WTC11 (cell line): ENCODE results near the gene ZNF81. TPM values are rescaled to one million over a fixed set of nuclear protein-coding genes. Genes with fewer than 3 reads are reported as not detected.

Experiments used
- ATAC-seq: fragments of 200-7000 bp; cut with Tn5 transposase; 2 replicates; pipeline ENCODE4 v1.10.0; 2021; ENCODE audit warnings: mild to moderate bottlenecking, moderate library complexity
- CTCF ChIA-PET: fragments of 300-600 bp; sonication (Branson Sonifier 250); formaldehyde crosslinking; loops from one replicate; lab custom pipeline; 2021; ENCODE audit warnings: antibody characterized with exemption; lab: Charles Lee
- POLR2A ChIA-PET: fragments of 350-600 bp; sonication (Branson Sonifier 250); formaldehyde crosslinking; loops from one replicate; lab custom pipeline; 2021; ENCODE audit warnings: antibody characterized with exemption; lab: Charles Lee
- DNase-seq: peaks from one replicate; pipeline ENCODE4 v3.0.0; 2021; ENCODE audit warnings: low spot score
- H3K27ac Mint-ChIP-seq: 2 replicates; pipeline ENCODE4 v1.8.0; 2021; ENCODE audit warnings: mixed read lengths
- H3K27me3 Mint-ChIP-seq: 2 replicates; pipeline ENCODE4 v1.8.0; 2021; ENCODE audit warnings: low read depth, mild to moderate bottlenecking, moderate library complexity, mixed read lengths
- H3K36me3 Mint-ChIP-seq: 2 replicates; pipeline ENCODE4 v1.8.0; 2021; ENCODE audit warnings: mixed read lengths
- H3K4me1 Mint-ChIP-seq: 2 replicates; pipeline ENCODE4 v1.8.0; 2022; ENCODE audit warnings: mixed read lengths
- H3K4me3 Mint-ChIP-seq: 2 replicates; pipeline ENCODE4 v1.8.0; 2021; ENCODE audit warnings: mild to moderate bottlenecking, moderate library complexity, mixed read lengths
- H3K9me3 Mint-ChIP-seq: 2 replicates; pipeline ENCODE4 v1.8.0; 2021; ENCODE audit warnings: mixed read lengths
- IRF2 ChIP-seq: sonication (generic); formaldehyde crosslinking; IDR thresholded peaks from 2 replicates; pipeline ENCODE4 v1.8.0; 2022; ENCODE audit warnings: low read depth, missing genetic modification reagents, borderline replicate concordance
- JAZF1 ChIP-seq: fragments of 250-450 bp; sonication (Bioruptor Pico); IDR thresholded peaks from 2 replicates; pipeline ENCODE4 v1.9.0; 2021; ENCODE audit warnings: moderate library complexity, mild to moderate bottlenecking, inconsistent platforms
- PRRX2 ChIP-seq: fragments of 250-450 bp; sonication (Bioruptor Pico); IDR thresholded peaks from 2 replicates; pipeline ENCODE4 v1.8.0; 2021; ENCODE audit warnings: mild to moderate bottlenecking
- TCF7 ChIP-seq: sonication (generic); formaldehyde crosslinking; IDR thresholded peaks from 2 replicates; pipeline ENCODE4 v1.8.0; 2022; ENCODE audit warnings: mild to moderate bottlenecking, low read depth, missing genetic modification reagents, moderate library complexity
- ZNF138 ChIP-seq: sonication (generic); formaldehyde crosslinking; conservative IDR thresholded peaks from 2 replicates; pipeline ENCODE4 v1.8.1; 2022; ENCODE audit warnings: mild to moderate bottlenecking, moderate library complexity, missing genetic modification reagents
- ZNF396 ChIP-seq: fragments of 250-450 bp; sonication (Bioruptor Pico); IDR thresholded peaks from 2 replicates; pipeline ENCODE4 v1.8.0; 2021; ENCODE audit warnings: mild to moderate bottlenecking, moderate library complexity, borderline replicate concordance
- ZNF512 ChIP-seq: sonication (generic); formaldehyde crosslinking; IDR thresholded peaks from 2 replicates; pipeline ENCODE4 v1.8.1; 2022; ENCODE audit warnings: missing genetic modification reagents, borderline replicate concordance
- total RNA-seq: library from RNA; stranded (reverse); gene quantifications from 3 replicates; pipeline ENCODE4 v1.2.3, GENCODE V29; 2021
- TF ChIP-seq, protein P1 (sequence below): sonication (generic); formaldehyde crosslinking; IDR thresholded peaks from 2 replicates; pipeline ENCODE4 v1.8.0; 2023; ENCODE audit warnings: missing genetic modification reagents, mild to moderate bottlenecking, borderline replicate concordance
- TF ChIP-seq, protein P2 (sequence below): fragments of 250-450 bp; sonication (Bioruptor Pico); IDR thresholded peaks from 2 replicates; pipeline ENCODE4 v1.9.0; 2021; ENCODE audit warnings: mild to moderate bottlenecking, borderline replicate concordance
- TF ChIP-seq, protein P3 (sequence below): sonication (generic); formaldehyde crosslinking; IDR thresholded peaks from 2 replicates; pipeline ENCODE4 v1.8.0; 2022; ENCODE audit warnings: mild to moderate bottlenecking, missing genetic modification reagents
- TF ChIP-seq, protein P4 (sequence below): sonication (generic); formaldehyde crosslinking; IDR thresholded peaks from 2 replicates; pipeline ENCODE4 v1.8.1; 2022; ENCODE audit warnings: mild to moderate bottlenecking, moderate library complexity, missing genetic modification reagents

The ZNF81 gene
- total RNA-seq, 1 experiment from 2014 or later = 12.0 TPM

GRCh38 chrX:47843363-47843762 is 6.7 kb downstream of the ZNF81 start (continued):
- TF ChIP-seq, protein P1, sequence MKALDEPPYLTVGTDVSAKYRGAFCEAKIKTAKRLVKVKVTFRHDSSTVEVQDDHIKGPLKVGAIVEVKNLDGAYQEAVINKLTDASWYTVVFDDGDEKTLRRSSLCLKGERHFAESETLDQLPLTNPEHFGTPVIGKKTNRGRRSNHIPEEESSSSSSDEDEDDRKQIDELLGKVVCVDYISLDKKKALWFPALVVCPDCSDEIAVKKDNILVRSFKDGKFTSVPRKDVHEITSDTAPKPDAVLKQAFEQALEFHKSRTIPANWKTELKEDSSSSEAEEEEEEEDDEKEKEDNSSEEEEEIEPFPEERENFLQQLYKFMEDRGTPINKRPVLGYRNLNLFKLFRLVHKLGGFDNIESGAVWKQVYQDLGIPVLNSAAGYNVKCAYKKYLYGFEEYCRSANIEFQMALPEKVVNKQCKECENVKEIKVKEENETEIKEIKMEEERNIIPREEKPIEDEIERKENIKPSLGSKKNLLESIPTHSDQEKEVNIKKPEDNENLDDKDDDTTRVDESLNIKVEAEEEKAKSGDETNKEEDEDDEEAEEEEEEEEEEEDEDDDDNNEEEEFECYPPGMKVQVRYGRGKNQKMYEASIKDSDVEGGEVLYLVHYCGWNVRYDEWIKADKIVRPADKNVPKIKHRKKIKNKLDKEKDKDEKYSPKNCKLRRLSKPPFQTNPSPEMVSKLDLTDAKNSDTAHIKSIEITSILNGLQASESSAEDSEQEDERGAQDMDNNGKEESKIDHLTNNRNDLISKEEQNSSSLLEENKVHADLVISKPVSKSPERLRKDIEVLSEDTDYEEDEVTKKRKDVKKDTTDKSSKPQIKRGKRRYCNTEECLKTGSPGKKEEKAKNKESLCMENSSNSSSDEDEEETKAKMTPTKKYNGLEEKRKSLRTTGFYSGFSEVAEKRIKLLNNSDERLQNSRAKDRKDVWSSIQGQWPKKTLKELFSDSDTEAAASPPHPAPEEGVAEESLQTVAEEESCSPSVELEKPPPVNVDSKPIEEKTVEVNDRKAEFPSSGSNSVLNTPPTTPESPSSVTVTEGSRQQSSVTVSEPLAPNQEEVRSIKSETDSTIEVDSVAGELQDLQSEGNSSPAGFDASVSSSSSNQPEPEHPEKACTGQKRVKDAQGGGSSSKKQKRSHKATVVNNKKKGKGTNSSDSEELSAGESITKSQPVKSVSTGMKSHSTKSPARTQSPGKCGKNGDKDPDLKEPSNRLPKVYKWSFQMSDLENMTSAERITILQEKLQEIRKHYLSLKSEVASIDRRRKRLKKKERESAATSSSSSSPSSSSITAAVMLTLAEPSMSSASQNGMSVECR (CRISPR knock-in tag) = no peak
- TF ChIP-seq JAZF1 = no peak
- TF ChIP-seq, all 79 proteins: peak for 0

- Mint-ChIP-seq H3K4me1 (no peaks in the 10 kb centered on the region), H3K9me3 (no peaks in the 10 kb centered on the region), H3K36me3 (peaks cover 16% of the 10 kb centered on the region), H3K27me3 (no peaks in the 10 kb centered on the region), H3K27ac (no peak overlapping the region), H3K4me3 (no peak overlapping the region)
- ChIA-PET CTCF (no interaction called here), POLR2A (no interaction called here)
- TF ChIP-seq, protein P2, sequence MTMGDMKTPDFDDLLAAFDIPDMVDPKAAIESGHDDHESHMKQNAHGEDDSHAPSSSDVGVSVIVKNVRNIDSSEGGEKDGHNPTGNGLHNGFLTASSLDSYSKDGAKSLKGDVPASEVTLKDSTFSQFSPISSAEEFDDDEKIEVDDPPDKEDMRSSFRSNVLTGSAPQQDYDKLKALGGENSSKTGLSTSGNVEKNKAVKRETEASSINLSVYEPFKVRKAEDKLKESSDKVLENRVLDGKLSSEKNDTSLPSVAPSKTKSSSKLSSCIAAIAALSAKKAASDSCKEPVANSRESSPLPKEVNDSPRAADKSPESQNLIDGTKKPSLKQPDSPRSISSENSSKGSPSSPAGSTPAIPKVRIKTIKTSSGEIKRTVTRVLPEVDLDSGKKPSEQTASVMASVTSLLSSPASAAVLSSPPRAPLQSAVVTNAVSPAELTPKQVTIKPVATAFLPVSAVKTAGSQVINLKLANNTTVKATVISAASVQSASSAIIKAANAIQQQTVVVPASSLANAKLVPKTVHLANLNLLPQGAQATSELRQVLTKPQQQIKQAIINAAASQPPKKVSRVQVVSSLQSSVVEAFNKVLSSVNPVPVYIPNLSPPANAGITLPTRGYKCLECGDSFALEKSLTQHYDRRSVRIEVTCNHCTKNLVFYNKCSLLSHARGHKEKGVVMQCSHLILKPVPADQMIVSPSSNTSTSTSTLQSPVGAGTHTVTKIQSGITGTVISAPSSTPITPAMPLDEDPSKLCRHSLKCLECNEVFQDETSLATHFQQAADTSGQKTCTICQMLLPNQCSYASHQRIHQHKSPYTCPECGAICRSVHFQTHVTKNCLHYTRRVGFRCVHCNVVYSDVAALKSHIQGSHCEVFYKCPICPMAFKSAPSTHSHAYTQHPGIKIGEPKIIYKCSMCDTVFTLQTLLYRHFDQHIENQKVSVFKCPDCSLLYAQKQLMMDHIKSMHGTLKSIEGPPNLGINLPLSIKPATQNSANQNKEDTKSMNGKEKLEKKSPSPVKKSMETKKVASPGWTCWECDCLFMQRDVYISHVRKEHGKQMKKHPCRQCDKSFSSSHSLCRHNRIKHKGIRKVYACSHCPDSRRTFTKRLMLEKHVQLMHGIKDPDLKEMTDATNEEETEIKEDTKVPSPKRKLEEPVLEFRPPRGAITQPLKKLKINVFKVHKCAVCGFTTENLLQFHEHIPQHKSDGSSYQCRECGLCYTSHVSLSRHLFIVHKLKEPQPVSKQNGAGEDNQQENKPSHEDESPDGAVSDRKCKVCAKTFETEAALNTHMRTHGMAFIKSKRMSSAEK (CRISPR knock-in tag) = no peak
- no peak for TF ChIP-seq ZNF138 (CRISPR knock-in tag)
- TF ChIP-seq ZNF512 (CRISPR knock-in tag) = no peak
- TF ChIP-seq, protein P3, sequence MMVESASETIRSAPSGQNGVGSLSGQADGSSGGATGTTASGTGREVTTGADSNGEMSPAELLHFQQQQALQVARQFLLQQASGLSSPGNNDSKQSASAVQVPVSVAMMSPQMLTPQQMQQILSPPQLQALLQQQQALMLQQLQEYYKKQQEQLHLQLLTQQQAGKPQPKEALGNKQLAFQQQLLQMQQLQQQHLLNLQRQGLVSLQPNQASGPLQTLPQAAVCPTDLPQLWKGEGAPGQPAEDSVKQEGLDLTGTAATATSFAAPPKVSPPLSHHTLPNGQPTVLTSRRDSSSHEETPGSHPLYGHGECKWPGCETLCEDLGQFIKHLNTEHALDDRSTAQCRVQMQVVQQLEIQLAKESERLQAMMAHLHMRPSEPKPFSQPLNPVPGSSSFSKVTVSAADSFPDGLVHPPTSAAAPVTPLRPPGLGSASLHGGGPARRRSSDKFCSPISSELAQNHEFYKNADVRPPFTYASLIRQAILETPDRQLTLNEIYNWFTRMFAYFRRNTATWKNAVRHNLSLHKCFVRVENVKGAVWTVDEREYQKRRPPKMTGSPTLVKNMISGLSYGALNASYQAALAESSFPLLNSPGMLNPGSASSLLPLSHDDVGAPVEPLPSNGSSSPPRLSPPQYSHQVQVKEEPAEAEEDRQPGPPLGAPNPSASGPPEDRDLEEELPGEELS (CRISPR knock-in tag) = no peak
- TF ChIP-seq IRF2 = no peak
- TF ChIP-seq ZNF396 (CRISPR knock-in tag) = no peak
- TF ChIP-seq, protein P4, sequence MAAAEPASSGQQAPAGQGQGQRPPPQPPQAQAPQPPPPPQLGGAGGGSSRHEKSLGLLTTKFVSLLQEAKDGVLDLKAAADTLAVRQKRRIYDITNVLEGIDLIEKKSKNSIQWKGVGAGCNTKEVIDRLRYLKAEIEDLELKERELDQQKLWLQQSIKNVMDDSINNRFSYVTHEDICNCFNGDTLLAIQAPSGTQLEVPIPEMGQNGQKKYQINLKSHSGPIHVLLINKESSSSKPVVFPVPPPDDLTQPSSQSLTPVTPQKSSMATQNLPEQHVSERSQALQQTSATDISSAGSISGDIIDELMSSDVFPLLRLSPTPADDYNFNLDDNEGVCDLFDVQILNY = no peak
- no peak for TF ChIP-seq TCF7 (CRISPR knock-in tag)
- TF ChIP-seq PRRX2 (CRISPR knock-in tag) = no peak
- ATAC-seq (no peak), DNase-seq (no peak)
These were observed 7.4 kb downstream of the ZNF81 start for GRCh38 chrX:47844117-47844516.
